Esophagus squamous epithelium (tissue), 4 donors: Measurements from ENCODE around the gene KIF1A.

Experiments used
- CTCF ChIP-seq, 6 experiments: fragments of 450-650 bp in 4 of 6; fragments of 200-600 bp in 2 of 6; sonication (generic) in 2 of 6; IDR thresholded peaks; one replicate each; pipeline ENCODE4 v1.5.1; 2016 to 2019; ENCODE audit warnings: antibody characterized with exemption in 6 of 6, mild to moderate bottlenecking in 4 of 6, moderate library complexity in 4 of 6
- POLR2A ChIP-seq, 4 donors: fragments of 450-650 bp; IDR thresholded peaks; one replicate each; pipeline ENCODE4 v1.6.1; 2017; ENCODE audit warnings: antibody characterized with exemption in 4 of 4, mild to moderate bottlenecking in 4 of 4, moderate library complexity in 3 of 4

GRCh38 chr2:240747256-240747655 lies 72.8 kb downstream of the KIF1A start:
- no peak for TF ChIP-seq CTCF (IDR thresholded peaks at IDR 0.05)
- TF ChIP-seq POLR2A (IDR thresholded peaks at IDR 0.05), result no peak
